Psoas muscle (tissue), 8 donors: ENCODE measurements around the gene PPDPF. TPM values are rescaled to one million over a fixed set of nuclear protein-coding genes. Genes with fewer than 3 reads are reported as not detected.

Experiments used
- ATAC-seq, 4 donors: fragments of 200-7000 bp; cut with Tn5 transposase; one replicate each; pipeline ENCODE4 v1.9.1; 2020; ENCODE audit warnings: moderate library complexity in 3 of 4, mild to moderate bottlenecking in 2 of 4
- DNase-seq, 2 donors: peaks; one replicate each; pipeline ENCODE4 v3.0.0-alpha.2; 2020
- H3K27ac ChIP-seq: fragments of 200-600 bp; one replicate; pipeline ENCODE4 v1.8.0; 2022
- H3K27me3 ChIP-seq, 3 donors: fragments of 200-600 bp in 1 of 3; one replicate each; pipeline versions ENCODE4 v1.6.1 to v1.8.0; 2013 to 2022; ENCODE audit warnings: low read length in 2 of 3, mild to moderate bottlenecking in 2 of 3, moderate library complexity in 1 of 3; ENCODE audit not compliant: insufficient read depth in 3 of 3
- H3K36me3 ChIP-seq, 2 donors: fragments of 200-600 bp in 1 of 2; one replicate each; pipeline versions ENCODE4 v1.6.1 to v1.8.0; 2013 to 2022; ENCODE audit warnings: low read depth in 1 of 2, mild to moderate bottlenecking in 1 of 2, moderate library complexity in 1 of 2; ENCODE audit not compliant: insufficient read depth in 1 of 2
- H3K4me1 ChIP-seq: fragments of 200-600 bp; one replicate; pipeline ENCODE4 v1.8.0; 2022
- H3K4me3 ChIP-seq: fragments of 200-600 bp; one replicate; pipeline ENCODE4 v1.8.0; 2022; ENCODE audit warnings: mild to moderate bottlenecking
- H3K9me3 ChIP-seq: fragments of 200-600 bp; one replicate; pipeline ENCODE4 v1.8.0; 2022
- WGBS, 3 donors: extraction: QIAGEN DNeasy Blood & Tissue Kit; methylation state at CpG; one replicate each; pipeline versions ENCODE4 v1.1.6 to v1.1.7; 2013; 5-methylcytosine and 5-hydroxymethylcytosine counted together
- intact Hi-C, 2 donors: fragments of 100-400 bp; cut with DNase I; formaldehyde crosslinking; loops; one replicate each; pipeline versions ENCODE4 v1.11.0 to v1.14.2; 2022
- polyA plus RNA-seq, 3 donors: library from polyadenylated mRNA; stranded (reverse); fragments of 200-250 nt; gene quantifications; one replicate each; pipeline ENCODE4 v1.2.3, GENCODE V29; 2013
- total RNA-seq, 4 donors: library from RNA; stranded (reverse); fragmentation: NEBNext Ultra II Directional in 2 of 4; extraction: Animal tissue kit (Norgen Biotek cat#: 25700) in 2 of 4; gene quantifications; one replicate each; pipeline versions ENCODE4 v1.2.1 to v1.2.4, GENCODE V29; 2021 to 2023
- TF ChIP-seq, protein P1 (sequence below): fragments of 200-600 bp; IDR thresholded peaks from one replicate; pipeline ENCODE4 v1.8.0; 2022; ENCODE audit warnings: antibody characterized with exemption
- donor health status: healthy with polysubstance abuse.
- donor health status: DM: no; HTN: no; CAD: no; lungs with moderate emphysema.
- donor health status: Bipolar disorder and iron deficiency.
- donor health status: healthy.
- donor health status: DM: yes; HTN: yes; CAD: no.
- donor health status: DM: no; HTN: no; CAD: no.
- donor health status: DM: no; HTN: no; CAD: no.
- donor health status: DM: yes; HTN: yes; CAD: no.

The PPDPF gene
- total and polyA plus RNA-seq, 7 donors, result 130 to 198 (median 153) TPM

DNA sequence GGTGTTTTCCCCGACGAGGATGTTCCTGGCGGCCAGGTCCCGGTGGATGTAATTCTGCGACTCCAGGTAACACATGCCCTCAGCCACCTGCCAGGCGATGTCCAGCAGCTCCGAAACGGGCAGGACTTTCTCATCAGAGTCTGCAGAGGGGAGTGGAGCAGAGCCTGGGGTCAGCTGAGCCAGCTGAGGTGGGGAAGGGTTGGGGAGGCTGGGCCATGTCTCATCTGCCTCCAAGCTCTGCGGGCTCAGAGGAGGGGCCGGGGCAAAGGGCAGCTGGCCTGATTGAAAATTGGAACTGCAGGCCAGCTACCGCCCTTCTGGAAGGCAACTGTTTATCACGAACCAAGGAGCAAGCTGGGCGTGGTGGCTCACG, 10.2 kb downstream of the PPDPF start:
- no peaks in the 10 kb centered on the region for H3K36me3 ChIP-seq
- no peaks in the 10 kb centered on the region for H3K4me1 ChIP-seq
- DNase-seq (no peak), ATAC-seq (no peak)
- no peak overlapping the region for H3K4me3 ChIP-seq
- H3K27me3 ChIP-seq, result peaks cover 0 to 48% (median 13%) of the 10 kb centered on the region in 3 donors
- intact Hi-C loops, result no loop called here
- TF ChIP-seq, protein P1, sequence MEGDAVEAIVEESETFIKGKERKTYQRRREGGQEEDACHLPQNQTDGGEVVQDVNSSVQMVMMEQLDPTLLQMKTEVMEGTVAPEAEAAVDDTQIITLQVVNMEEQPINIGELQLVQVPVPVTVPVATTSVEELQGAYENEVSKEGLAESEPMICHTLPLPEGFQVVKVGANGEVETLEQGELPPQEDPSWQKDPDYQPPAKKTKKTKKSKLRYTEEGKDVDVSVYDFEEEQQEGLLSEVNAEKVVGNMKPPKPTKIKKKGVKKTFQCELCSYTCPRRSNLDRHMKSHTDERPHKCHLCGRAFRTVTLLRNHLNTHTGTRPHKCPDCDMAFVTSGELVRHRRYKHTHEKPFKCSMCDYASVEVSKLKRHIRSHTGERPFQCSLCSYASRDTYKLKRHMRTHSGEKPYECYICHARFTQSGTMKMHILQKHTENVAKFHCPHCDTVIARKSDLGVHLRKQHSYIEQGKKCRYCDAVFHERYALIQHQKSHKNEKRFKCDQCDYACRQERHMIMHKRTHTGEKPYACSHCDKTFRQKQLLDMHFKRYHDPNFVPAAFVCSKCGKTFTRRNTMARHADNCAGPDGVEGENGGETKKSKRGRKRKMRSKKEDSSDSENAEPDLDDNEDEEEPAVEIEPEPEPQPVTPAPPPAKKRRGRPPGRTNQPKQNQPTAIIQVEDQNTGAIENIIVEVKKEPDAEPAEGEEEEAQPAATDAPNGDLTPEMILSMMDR, result no peak
- 66 to 72% (median 69%) methylated on average over 14 of the region's 14 CpGs for WGBS, 3 donors
- H3K27ac ChIP-seq, result no peak overlapping the region
- H3K9me3 ChIP-seq, result no peaks in the 10 kb centered on the region

- peak in 1 of 2 donors; percentile 10 for DNase-seq
- intact Hi-C loops, result no loop called here
- H3K27ac ChIP-seq, result no peak overlapping the region
These were observed 11.3 kb downstream of the PPDPF start for GRCh38 chr20:63531686-63532448.

GRCh38 chr20:63532449-63532971, 11.9 kb downstream of the PPDPF start:
- TF ChIP-seq, protein P1, result no peak
- DNase-seq, result peak in 1 of 2 donors; percentile 52

More at GRCh38 chr20:63531686-63532448, 11.3 kb downstream of the PPDPF start:
- ATAC-seq, result no peak
- TF ChIP-seq, protein P1, result no peak
- H3K27me3 ChIP-seq, result peaks cover 0 to 55% (median 21%) of the 10 kb centered on the region in 3 donors
- no peaks in the 10 kb centered on the region for H3K36me3 ChIP-seq
- no peaks in the 10 kb centered on the region for H3K4me1 ChIP-seq
- H3K9me3 ChIP-seq, result no peaks in the 10 kb centered on the region
- WGBS, 3 donors, result 66 to 81% (median 69%) methylated on average over 27 of the region's 27 CpGs
- H3K4me3 ChIP-seq, result no peak overlapping the region

DNA sequence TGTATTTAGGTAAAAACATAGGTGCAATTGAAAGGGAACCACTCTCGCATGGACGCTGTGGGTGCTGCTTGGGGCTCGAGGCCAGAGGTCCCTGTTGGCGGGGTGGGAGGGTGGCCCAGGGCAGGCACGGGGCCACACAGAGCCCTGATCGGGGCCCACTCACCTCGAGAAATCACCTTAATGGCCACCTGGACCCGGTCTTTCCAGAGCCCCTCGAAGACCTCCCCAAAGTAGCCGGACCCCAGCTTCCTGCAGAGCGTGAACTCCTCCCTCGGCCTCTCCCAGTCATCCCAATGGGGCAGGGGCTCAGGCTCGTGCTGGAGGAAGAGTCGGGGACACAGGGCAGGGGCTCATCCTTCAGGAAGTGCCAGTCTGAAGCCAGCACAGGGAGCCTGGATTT, 12.8 kb downstream of the PPDPF start:
- H3K27ac ChIP-seq, result no peak overlapping the region
- ATAC-seq, result no peak
- peaks cover 0 to 63% (median 21%) of the 10 kb centered on the region in 3 donors for H3K27me3 ChIP-seq
- no peak overlapping the region for H3K4me3 ChIP-seq
- TF ChIP-seq, protein P1, result no peak
- no peaks in the 10 kb centered on the region for H3K9me3 ChIP-seq
- intact Hi-C loops, result no loop called here
- WGBS, 3 donors, result 67 to 76% (median 73%) methylated on average over 14 of the region's 14 CpGs
- no peaks in the 10 kb centered on the region for H3K4me1 ChIP-seq
- DNase-seq, result peak in 1 of 2 donors; percentile 23
- no peaks in the 10 kb centered on the region for H3K36me3 ChIP-seq

More at GRCh38 chr20:63532449-63532971, 11.9 kb downstream of the PPDPF start:
- no peaks in the 10 kb centered on the region for H3K9me3 ChIP-seq
- 53 to 66% (median 57%) methylated on average over 22 to 24 of the region's 24 CpGs for WGBS, 3 donors
- H3K4me3 ChIP-seq, result no peak overlapping the region
- no peak overlapping the region for H3K27ac ChIP-seq
- H3K4me1 ChIP-seq, result no peaks in the 10 kb centered on the region
- no peak for ATAC-seq
- H3K36me3 ChIP-seq, result no peaks in the 10 kb centered on the region
- H3K27me3 ChIP-seq, result peaks cover 0 to 62% (median 21%) of the 10 kb centered on the region in 3 donors
- intact Hi-C loops, result no loop called here
